ENCODE measurements around the gene ZNF236.

ZNF236 gene

DNA sequence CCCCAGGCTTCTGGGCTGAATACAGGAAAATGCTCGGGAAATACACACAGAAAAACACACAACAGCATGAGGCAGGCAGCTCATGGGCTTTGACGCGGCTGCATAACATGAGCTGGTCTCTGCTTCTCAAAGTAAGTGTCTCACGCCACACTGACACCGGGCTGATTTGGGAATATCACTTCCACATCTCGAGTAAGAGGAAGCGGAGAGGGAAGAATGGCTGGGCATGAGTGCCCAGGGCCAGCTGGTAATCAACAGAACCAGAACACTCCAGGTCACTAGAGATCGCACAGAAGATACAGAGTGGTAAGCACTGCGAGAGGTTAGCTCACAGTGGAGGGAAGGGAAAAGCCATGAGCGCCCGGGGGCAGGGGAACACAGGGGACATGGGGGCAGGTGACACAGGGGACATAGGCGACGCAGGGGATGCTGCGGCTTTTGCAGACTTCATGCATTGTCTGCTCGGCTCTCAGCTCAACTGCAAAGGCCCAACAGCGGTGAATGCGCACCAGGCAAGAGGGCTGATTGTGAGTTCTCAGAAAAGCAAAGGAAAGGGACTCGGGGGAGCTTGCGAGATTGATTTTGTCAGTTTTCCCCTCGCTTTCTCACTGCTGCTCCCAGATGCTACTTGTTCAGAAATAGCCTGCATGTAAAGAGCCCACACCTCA, 168.8 kb downstream of the ZNF236 start:
- no peak overlapping the region for H3K9ac ChIP-seq (ENCODE audit: low read length)
- no peak overlapping the region for H3K4me3 ChIP-seq (ENCODE audit: insufficient read depth, low read length, poor library complexity, severe bottlenecking)
- no peak overlapping the region for H3K27ac ChIP-seq (ENCODE audit: low read depth, low read length)
- H4K20me1 ChIP-seq (ENCODE audit: low read depth, low read length), result no peaks in the 10 kb centered on the region
- H3K36me3 ChIP-seq (ENCODE audit: low read length), result no peaks in the 10 kb centered on the region
- H3F3A ChIP-seq (ENCODE audit: insufficient read depth), result peaks cover 6% of the 10 kb centered on the region; the same call in 1 of the 2 replicates
- no peaks in the 10 kb centered on the region for H3K79me2 ChIP-seq (ENCODE audit: insufficient read depth, low read length)
- H2AFZ ChIP-seq (ENCODE audit: low read depth, low read length, severe bottlenecking), result no peak overlapping the region
- TF ChIP-seq CTCF (IDR thresholded peaks at IDR 0.05; ENCODE audit: insufficient read depth, low read length, poor library complexity, severe bottlenecking) (no peak), EZH2phosphoT487 (conservative IDR thresholded peaks at IDR 0.05; ENCODE audit: low read length) (no peak)
- no peak overlapping the region for H3K4me2 ChIP-seq (ENCODE audit: low read depth, low read length, poor library complexity, severe bottlenecking)
- H3K9me3 ChIP-seq (ENCODE audit: insufficient read depth, low read length), result no peaks in the 10 kb centered on the region
- no peaks in the 10 kb centered on the region for H3K27me3 ChIP-seq (ENCODE audit: low read length)
- H3K9me2 ChIP-seq (replicated peaks; ENCODE audit: insufficient read depth, low read length), result no peaks in the 10 kb centered on the region

- no peaks in the 10 kb centered on the region for H3K27me3 ChIP-seq (ENCODE audit: low read length)
- H3K27ac ChIP-seq (ENCODE audit: low read depth, low read length), result no peak overlapping the region
- H3K4me3 ChIP-seq (ENCODE audit: insufficient read depth, low read length, poor library complexity, severe bottlenecking), result no peak overlapping the region
- H3K9ac ChIP-seq (ENCODE audit: low read length), result no peak overlapping the region
- no peaks in the 10 kb centered on the region for H3K36me3 ChIP-seq (ENCODE audit: low read length)
- no peaks in the 10 kb centered on the region for H3K79me2 ChIP-seq (ENCODE audit: insufficient read depth, low read length)
- no peaks in the 10 kb centered on the region for H3K9me2 ChIP-seq (replicated peaks; ENCODE audit: insufficient read depth, low read length)
- H3K9me3 ChIP-seq (ENCODE audit: insufficient read depth, low read length), result no peaks in the 10 kb centered on the region
- peaks cover under 1% of the 10 kb centered on the region; the same call in 1 of the 2 replicates for H3F3A ChIP-seq (ENCODE audit: insufficient read depth)
- no peak overlapping the region for H3K4me2 ChIP-seq (ENCODE audit: low read depth, low read length, poor library complexity, severe bottlenecking)
- no peak overlapping the region for H2AFZ ChIP-seq (ENCODE audit: low read depth, low read length, severe bottlenecking)
- no peaks in the 10 kb centered on the region for H4K20me1 ChIP-seq (ENCODE audit: low read depth, low read length)
- TF ChIP-seq CTCF (IDR thresholded peaks at IDR 0.05; ENCODE audit: insufficient read depth, low read length, poor library complexity, severe bottlenecking), result no peak
- TF ChIP-seq EZH2phosphoT487 (conservative IDR thresholded peaks at IDR 0.05; ENCODE audit: low read length), result no peak
Measured at GRCh38 chr18:76992226-76993084, 170.1 kb downstream of the ZNF236 start.

DNA sequence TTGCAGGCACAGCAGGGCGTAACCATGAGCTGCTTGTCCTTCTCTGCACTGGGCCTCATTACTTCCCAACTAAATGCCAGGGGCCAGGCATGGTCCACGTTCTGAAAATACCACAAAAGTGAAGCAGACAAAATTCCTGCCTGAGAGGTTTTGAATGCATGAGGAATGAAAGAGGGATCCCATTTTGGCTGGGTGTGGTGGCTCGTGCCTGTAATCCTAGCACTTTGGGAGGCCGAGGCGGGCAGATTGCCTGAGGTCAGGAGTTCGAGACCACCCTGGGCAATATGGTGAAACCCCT, 170.7 kb downstream of the ZNF236 start:
- no peaks in the 10 kb centered on the region for H3K79me2 ChIP-seq (ENCODE audit: insufficient read depth, low read length)
- H2AFZ ChIP-seq (ENCODE audit: low read depth, low read length, severe bottlenecking), result no peak overlapping the region
- no peak overlapping the region for H3K27ac ChIP-seq (ENCODE audit: low read depth, low read length)
- no peak overlapping the region for H3K4me2 ChIP-seq (ENCODE audit: low read depth, low read length, poor library complexity, severe bottlenecking)
- H3K9me3 ChIP-seq (ENCODE audit: insufficient read depth, low read length), result no peaks in the 10 kb centered on the region
- no peaks in the 10 kb centered on the region for H3K9me2 ChIP-seq (replicated peaks; ENCODE audit: insufficient read depth, low read length)
- no peak overlapping the region for H3K9ac ChIP-seq (ENCODE audit: low read length)
- no peaks in the 10 kb centered on the region for H3K36me3 ChIP-seq (ENCODE audit: low read length)
- H3K4me3 ChIP-seq (ENCODE audit: insufficient read depth, low read length, poor library complexity, severe bottlenecking), result no peak overlapping the region
- no peaks in the 10 kb centered on the region for H4K20me1 ChIP-seq (ENCODE audit: low read depth, low read length)
- H3K27me3 ChIP-seq (ENCODE audit: low read length), result no peaks in the 10 kb centered on the region
- no peaks in the 10 kb centered on the region for H3F3A ChIP-seq (ENCODE audit: insufficient read depth)
- TF ChIP-seq EZH2phosphoT487 (conservative IDR thresholded peaks at IDR 0.05; ENCODE audit: low read length) (no peak), CTCF (IDR thresholded peaks at IDR 0.05; ENCODE audit: insufficient read depth, low read length, poor library complexity, severe bottlenecking) (no peak)

Data from SU-DHL-6 (cell line).